GM23338 (cell line): Measurements from ENCODE around the gene RPTOR.

ENCODE experiments used
- CREB1 ChIP-seq: fragments of 250-450 bp; sonication (Bioruptor Pico); IDR thresholded peaks from 2 replicates; pipeline ENCODE4 v1.5.0; 2020; ENCODE audit warnings: low read depth, mild to moderate bottlenecking, moderate library complexity
- CTCF ChIP-seq, 2 experiments: fragments of 200-600 bp in 1 of 2; sonication (generic) in 1 of 2; conservative IDR thresholded peaks; 2 replicates each; pipeline versions ENCODE4 v1.5.1 to v1.6.1; 2016 to 2017; ENCODE audit warnings: antibody characterized with exemption in 2 of 2, low read depth in 2 of 2, mild to moderate bottlenecking in 2 of 2, moderate library complexity in 1 of 2
- ETS1 ChIP-seq: IDR thresholded peaks from 2 replicates; pipeline ENCODE4 v1.6.1; 2016; ENCODE audit warnings: antibody characterized with exemption
- EZH2 ChIP-seq: fragments of 200-600 bp; sonication (generic); IDR thresholded peaks from one replicate; pipeline ENCODE4 v1.8.0; 2017; ENCODE audit warnings: antibody characterized with exemption, mild to moderate bottlenecking, low read depth; ENCODE audit not compliant: unreplicated experiment
- EZH2phosphoT487 ChIP-seq: fragments of 200-600 bp; sonication (generic); IDR thresholded peaks from one replicate; pipeline ENCODE4 v1.8.1; 2018; ENCODE audit warnings: antibody characterized with exemption; ENCODE audit not compliant: unreplicated experiment
- JUNB ChIP-seq: IDR thresholded peaks from one replicate; pipeline ENCODE4 v1.6.1; 2016; ENCODE audit warnings: antibody characterized with exemption; ENCODE audit not compliant: unreplicated experiment
- POLR2AphosphoS5 ChIP-seq: IDR thresholded peaks from 2 replicates; pipeline ENCODE4 v1.6.1; 2016; ENCODE audit warnings: antibody characterized with exemption, low read depth
- REST ChIP-seq: IDR thresholded peaks from one replicate; pipeline ENCODE4 v1.6.1; 2018; ENCODE audit warnings: antibody characterized with exemption; ENCODE audit not compliant: unreplicated experiment
- ZNF462 ChIP-seq: fragments of 250-450 bp; sonication (Bioruptor Pico); IDR thresholded peaks from 2 replicates; pipeline ENCODE4 v1.5.0; 2020; ENCODE audit warnings: mild to moderate bottlenecking, moderate library complexity

GRCh38 chr17:80745183-80745582 is 200.5 kb downstream of the RPTOR start:
- no peak for TF ChIP-seq POLR2AphosphoS5
- TF ChIP-seq EZH2phosphoT487, result no peak
- no peak for TF ChIP-seq ETS1
- TF ChIP-seq CTCF (conservative IDR thresholded peaks at IDR 0.05; ENCODE audit: low read depth in 2 of 2), result no peak
- no peak for TF ChIP-seq JUNB
- TF ChIP-seq REST, result no peak
- TF ChIP-seq EZH2, result no peak
- no peak for TF ChIP-seq CREB1 (CRISPR knock-in tag)
- no peak for TF ChIP-seq ZNF462 (CRISPR knock-in tag)
